Activated effector memory CD4-positive, alpha-beta T cell treated with Interleukin-2 at 50 U/mL for 16 hours (primary cell): ENCODE data around the gene ZNF81.
"Not testable (repeated sequence)": the region's sequence is repeated elsewhere in the genome, so short reads cannot be mapped to it uniquely, and the experiment has no call there.

Experiments
- DNase-seq: peaks from one replicate; pipeline ENCODE4 v3.0.0-alpha.2; 2020

ZNF81 gene

GRCh38 chrX:47936940-47937317, 100.2 kb downstream of the ZNF81 start:
- no peak for DNase-seq

GRCh38 chrX:47940448-47940847, 103.7 kb downstream of the ZNF81 start:
- no peak for DNase-seq

- no peak for DNase-seq
Measured at GRCh38 chrX:47941423-47941822, 104.7 kb downstream of the ZNF81 start.

- not testable (repeated sequence) for DNase-seq
Measured at GRCh38 chrX:47955295-47955694, 118.6 kb downstream of the ZNF81 start.

GRCh38 chrX:47956016-47956415, 119.3 kb downstream of the ZNF81 start:
- no peak for DNase-seq

GRCh38 chrX:47958206-47958605, 121.5 kb downstream of the ZNF81 start:
- DNase-seq, result not testable (repeated sequence)

GRCh38 chrX:47958761-47959342, 122.2 kb downstream of the ZNF81 start:
- DNase-seq, result no peak

GRCh38 chrX:47960406-47960805, 123.7 kb downstream of the ZNF81 start:
- DNase-seq, result no peak

GRCh38 chrX:47961830-47962229, 125.1 kb downstream of the ZNF81 start:
- not testable (repeated sequence) for DNase-seq

- not testable (repeated sequence) for DNase-seq
Measured at GRCh38 chrX:47965526-47965925, 128.8 kb downstream of the ZNF81 start.
